GM19240 (cell line): ENCODE data around the gene PIWIL1.

ENCODE experiments used
- DNase-seq: peaks from one replicate; pipeline ENCODE4 v3.0.0; 2011; ENCODE audit warnings: low spot score; ENCODE audit not compliant: insufficient read length

The PIWIL1 gene

GRCh38 chr12:130374083-130374482 is 36.4 kb downstream of the PIWIL1 start:
- DNase-seq: no peak

- no peak for DNase-seq
Measured at GRCh38 chr12:130375296-130376287, 37.9 kb downstream of the PIWIL1 start.

- no peak for DNase-seq
Measured at GRCh38 chr12:130382818-130383217, 45.1 kb downstream of the PIWIL1 start.

- no peak for DNase-seq
Measured at GRCh38 chr12:130384234-130384633, 46.5 kb downstream of the PIWIL1 start.

- no peak for DNase-seq
Measured at GRCh38 chr12:130385193-130385592, 47.5 kb downstream of the PIWIL1 start.

- DNase-seq: no peak
Measured at GRCh38 chr12:130391186-130391585, 53.5 kb downstream of the PIWIL1 start.

- no peak for DNase-seq
Measured at GRCh38 chr12:130394906-130395305, 57.2 kb downstream of the PIWIL1 start.

- DNase-seq: no peak
Measured at GRCh38 chr12:130396667-130397066, 59.0 kb downstream of the PIWIL1 start.

- no peak for DNase-seq
Measured at GRCh38 chr12:130398100-130398848, 60.6 kb downstream of the PIWIL1 start.

GRCh38 chr12:130401703-130402102 is 64.0 kb downstream of the PIWIL1 start:
- DNase-seq: no peak

- no peak for DNase-seq
Measured at GRCh38 chr12:130405332-130405731, 67.6 kb downstream of the PIWIL1 start.

- no peak for DNase-seq
Measured at GRCh38 chr12:130412384-130412783, 74.7 kb downstream of the PIWIL1 start.

GRCh38 chr12:130413909-130414308 is 76.2 kb downstream of the PIWIL1 start:
- DNase-seq: no peak

- no peak for DNase-seq
Measured at GRCh38 chr12:130414381-130414780, 76.7 kb downstream of the PIWIL1 start.

GRCh38 chr12:130418251-130418650 is 80.6 kb downstream of the PIWIL1 start:
- no peak for DNase-seq

GRCh38 chr12:130419116-130419515 is 81.4 kb downstream of the PIWIL1 start:
- no peak for DNase-seq

GRCh38 chr12:130420071-130420470 is 82.4 kb downstream of the PIWIL1 start:
- no peak for DNase-seq

GRCh38 chr12:130421896-130422295 is 84.2 kb downstream of the PIWIL1 start:
- DNase-seq: no peak
